ENCODE data around the gene NTF3.

The NTF3 gene

DNA sequence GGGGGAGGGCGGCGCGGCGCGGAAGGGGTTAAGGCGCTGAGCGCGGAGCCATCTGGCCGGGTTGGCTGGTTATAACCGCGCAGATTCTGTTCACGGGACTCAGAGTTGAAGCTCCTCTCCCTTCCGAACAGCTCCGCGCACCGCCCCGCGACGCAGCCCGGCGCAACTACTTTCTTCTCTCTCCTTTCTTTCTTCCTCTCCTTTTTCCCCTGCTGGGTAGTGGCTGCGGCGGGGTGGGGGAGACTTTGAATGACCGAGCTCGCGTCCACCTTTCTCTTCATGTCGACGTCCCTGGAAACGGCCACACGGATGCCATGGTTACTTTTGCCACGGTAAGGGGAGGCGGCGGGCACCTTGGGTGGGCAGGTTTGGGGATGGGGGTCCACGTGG is at the start of gene NTF3:
Gene NTF3 (plus strand): TSS at position 98 of the 390 bp plus-strand sequence. CDS start 217 bp downstream, at position 315.
- DNase-seq: no peak

DNA sequence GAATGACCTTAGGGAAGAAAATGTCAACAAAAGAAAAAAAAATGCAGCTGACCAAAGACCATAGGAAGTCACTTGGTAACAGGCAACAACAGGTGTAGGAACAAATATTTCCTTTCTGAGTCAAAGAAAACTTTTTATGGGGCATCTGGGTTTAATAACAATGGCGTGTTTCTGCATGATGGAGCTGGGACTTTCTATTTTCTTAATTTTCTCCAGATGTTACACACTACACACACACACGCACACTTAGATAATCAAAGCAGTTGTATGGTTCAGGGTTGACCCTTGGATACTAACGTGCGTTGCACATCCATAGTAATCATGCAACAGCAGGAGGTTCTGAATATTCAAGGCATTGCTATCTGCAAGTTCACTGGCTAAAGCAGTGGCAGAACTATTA is 47.9 kb upstream of the NTF3 start:
- no peak for DNase-seq

- no peak for DNase-seq
Measured at GRCh38 chr12:5388581-5389535, 43.0 kb upstream of the NTF3 start.

DNA sequence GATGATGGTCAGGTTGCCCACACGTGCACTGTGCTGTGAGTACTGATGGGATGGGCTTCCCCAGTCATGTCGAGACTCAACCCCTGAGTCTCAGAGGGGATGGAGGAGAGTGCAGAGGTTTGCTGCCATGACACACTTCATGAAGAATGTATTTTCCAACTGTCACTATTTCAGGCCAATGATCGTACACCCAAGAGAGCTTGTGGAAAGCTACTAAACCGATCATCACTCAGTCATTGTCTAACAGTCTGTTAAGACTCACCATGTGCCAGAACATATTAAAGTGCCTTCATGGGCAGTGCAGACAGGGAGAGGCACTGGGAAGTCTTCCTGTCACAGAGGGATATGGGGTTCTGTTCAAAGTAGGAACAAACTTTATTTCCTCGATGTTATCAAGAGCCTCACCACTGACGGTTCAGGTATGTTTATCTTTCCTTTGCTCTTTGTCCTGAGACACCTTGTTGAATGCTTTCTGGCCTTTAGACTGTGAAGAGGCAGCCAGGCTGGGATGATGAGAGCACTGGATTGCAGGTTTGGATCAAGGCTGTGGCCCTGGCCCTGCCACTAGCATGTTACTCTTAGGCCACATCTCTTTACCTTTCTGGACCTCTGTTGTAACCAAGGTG is 41.6 kb upstream of the NTF3 start:
- no peak for DNase-seq

- DNase-seq: no peak
Measured at GRCh38 chr12:5391653-5392052, 40.3 kb upstream of the NTF3 start.

- no peak for DNase-seq
Measured at GRCh38 chr12:5392961-5393360, 38.9 kb upstream of the NTF3 start.

DNA sequence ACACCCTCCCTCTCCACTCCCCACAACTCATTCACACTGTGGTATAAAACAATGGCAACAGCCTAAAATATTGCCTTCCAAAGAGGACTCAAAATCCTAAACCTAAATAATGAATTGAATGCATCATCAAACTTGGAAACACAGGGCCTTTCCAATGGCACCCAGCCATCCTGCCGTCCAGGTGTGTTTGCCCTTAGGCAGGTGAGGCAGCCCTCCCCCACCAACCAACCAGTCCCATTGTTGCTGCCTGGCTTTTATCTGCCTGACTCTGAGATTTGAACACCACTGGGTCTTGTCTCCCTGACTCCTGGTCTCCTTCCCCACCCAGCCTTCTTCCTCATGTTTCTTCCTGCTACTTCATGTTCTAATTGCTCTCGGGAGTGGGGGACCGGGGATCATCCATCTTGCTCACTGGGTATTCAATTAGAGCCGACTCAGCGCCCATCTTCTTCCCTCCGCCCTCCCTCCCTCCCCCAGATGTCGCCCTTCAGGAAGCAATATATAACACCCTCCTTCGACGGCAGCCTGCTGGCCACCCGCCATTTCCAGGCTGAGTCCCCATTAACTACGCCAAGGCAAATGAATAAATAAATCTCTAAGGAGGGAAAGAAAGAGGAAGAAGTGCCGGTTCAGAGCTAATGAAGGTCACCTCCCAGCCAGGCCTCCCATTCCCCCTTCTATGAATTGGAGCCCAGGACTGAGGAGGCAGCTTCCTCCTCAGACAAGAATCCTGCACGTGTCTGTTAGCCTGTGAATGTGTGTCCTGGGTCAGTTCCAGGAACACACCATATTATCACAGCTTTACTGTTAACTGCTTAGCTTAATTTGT is 36.3 kb upstream of the NTF3 start:
- DNase-seq: no peak

DNA sequence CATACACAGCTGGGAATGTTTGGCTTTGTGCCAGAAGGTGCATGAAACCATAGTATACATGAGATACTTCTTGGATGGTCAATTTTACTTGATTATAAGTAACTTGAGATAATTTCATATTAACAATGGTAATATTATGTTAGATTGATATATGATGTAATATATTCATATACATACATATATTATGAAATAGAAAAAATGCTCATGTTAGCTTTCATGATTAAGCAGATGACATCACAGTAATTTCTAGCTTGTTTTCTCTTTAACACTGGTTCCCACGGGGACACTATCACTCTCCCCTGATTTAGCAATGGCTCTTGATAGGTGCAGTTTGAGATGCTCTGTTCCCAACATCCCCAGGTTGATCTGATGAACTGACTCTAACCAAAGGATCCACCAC is 35.4 kb upstream of the NTF3 start:
- no peak for DNase-seq

DNA sequence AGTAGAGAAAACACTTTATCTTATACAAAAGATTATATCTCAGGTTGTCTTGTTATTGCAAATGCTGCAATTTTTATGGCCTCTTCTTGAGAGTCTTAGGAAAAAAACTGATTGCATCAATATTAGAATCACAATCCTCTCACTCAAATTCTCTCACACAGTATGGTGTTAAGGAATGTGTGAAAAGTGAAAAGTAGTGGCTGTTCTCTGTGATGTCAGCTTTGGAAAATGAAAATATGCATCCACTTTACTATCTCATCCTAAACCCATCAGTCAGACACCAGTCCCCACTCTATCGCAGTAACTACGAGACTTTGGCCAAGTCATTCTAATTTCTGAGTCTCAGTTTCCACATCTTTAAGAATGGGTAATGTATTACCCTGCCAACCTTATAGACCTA is 32.6 kb upstream of the NTF3 start:
- DNase-seq: no peak

- DNase-seq: no peak
Measured at GRCh38 chr12:5402009-5402935, 29.6 kb upstream of the NTF3 start.

DNA sequence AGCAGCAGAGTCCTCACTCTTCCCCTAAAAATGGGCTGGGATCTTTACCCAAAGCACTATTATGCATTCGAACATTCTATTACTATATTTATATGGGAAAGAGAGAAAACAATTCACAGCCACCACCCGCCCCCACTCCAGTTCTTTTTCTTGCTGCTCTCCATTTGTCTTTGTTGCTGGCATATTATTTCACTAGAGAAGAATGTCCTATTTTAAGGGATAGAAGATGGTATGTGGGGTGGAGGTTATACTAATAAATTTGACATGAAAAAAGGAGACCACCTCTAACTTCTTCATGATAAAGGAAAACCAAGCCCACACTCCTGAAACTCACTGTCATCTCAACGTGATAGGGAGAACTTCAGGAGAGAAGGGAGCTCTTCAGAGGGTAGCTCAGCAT is 28.5 kb upstream of the NTF3 start:
- DNase-seq: no peak

- no peak for DNase-seq
Measured at GRCh38 chr12:5407034-5407856, 24.7 kb upstream of the NTF3 start.

GRCh38 chr12:5409619-5410018 is 22.3 kb upstream of the NTF3 start:
- no peak for DNase-seq

DNA sequence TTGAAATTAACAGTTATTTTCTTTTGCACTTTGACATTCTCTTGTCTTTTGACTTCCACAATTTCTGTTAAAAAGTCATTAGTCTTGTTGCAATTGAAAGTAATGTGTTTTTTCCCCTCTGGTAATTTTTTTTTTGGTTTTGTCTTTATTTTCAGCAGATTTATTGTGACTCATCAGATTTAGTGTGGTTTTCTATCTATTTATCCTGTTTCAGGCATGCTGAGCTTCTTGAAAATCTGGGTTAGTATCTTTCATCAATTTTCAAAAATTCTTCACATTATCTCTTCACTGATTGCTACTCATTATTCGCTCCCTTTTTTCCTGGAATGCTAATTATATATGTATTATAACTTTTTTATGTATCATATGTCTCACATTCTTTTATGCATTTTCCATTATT is 15.3 kb upstream of the NTF3 start:
- no peak for DNase-seq

DNA sequence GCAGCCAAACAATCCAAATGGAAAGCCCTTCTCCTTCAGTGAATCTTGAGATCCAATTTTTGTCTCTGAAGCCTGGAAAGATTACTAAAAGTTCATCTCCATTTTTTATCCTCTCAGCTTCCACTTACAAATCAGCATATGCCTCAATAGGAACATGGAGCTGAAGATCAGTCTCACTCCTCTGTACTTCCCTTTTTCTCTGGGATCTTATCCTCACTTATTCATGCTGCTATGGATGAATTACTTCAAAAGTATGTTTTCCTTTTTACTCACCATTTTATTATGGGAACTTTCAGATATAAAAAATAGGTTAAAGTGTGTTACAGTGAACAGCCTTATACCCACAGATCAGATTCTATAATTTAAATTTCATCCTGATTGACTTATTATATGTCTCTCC is 14.4 kb upstream of the NTF3 start:
- no peak for DNase-seq

DNA sequence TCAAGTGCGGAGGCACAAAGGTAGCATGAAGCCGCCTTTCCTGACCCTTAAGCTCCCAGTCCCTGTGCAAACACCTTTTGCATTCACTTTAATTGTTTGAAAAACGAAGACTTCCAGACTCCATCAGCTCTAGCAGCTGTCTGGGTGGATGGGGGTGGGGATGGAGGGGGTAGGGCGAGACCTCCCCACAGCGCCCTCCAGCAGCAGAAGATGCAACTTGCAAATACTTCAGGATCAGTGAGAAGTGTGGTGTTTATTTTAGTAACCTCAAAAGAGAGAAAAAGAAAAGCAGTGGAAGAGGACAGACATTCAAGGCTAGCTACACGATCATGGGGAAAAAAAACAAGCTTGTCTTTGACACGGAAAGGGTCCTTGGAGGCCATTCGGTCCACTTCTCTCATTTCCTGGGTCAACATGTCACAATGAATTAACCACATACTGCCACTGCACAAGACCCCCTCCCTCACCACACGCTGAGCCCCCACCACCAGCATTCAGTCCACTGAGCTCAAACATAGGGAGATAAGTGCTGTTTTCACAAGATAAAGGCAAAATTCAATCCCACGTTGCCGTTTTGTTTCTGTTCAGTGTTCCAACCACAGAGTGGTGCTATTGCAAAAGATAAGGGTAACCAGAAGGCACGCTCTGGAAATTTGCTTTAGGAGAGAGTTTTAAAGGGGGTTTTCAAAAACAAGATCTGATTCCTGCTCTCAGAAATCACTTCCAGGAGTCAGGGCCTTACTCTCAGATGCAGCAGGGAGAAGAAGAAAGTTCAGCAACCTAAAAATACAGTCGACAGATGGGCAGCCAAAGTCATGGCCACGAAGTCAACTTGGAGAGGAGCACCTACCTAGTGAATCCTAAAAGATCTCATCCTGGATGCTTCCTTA is 3.3 kb upstream of the NTF3 start:
- DNase-seq: no peak

- DNase-seq: no peak
Measured at GRCh38 chr12:5429741-5430557, 2.0 kb upstream of the NTF3 start.

- no peak for DNase-seq
Measured at GRCh38 chr12:5430641-5431603, 986 bp upstream of the NTF3 start.

Measured in Kasumi-1 (cell line).